Fibroblast of lung (primary cell): ENCODE results near the gene ZNF557. TPM values are rescaled to one million over a fixed set of nuclear protein-coding genes. Genes with fewer than 3 reads are reported as not detected.

Source experiments
- DNase-seq, 2 donors: peaks; one replicate each; pipeline versions ENCODE4 v3.0.0 to v3.0.0-alpha.2; 2010; ENCODE audit warnings: low read depth in 2 of 2
- H2AFZ ChIP-seq: 2 replicates; pipeline ENCODE4 v1.5.1; 2012; ENCODE audit warnings: low read length, control low read depth, inconsistent platforms
- H3K27ac ChIP-seq: 2 replicates; pipeline ENCODE4 v1.5.1; 2011; ENCODE audit warnings: low read length, control low read depth; ENCODE audit not compliant: insufficient read depth
- H3K27me3 ChIP-seq: 2 replicates; pipeline ENCODE4 v1.5.1; 2011; ENCODE audit warnings: mild to moderate bottlenecking, low read length; ENCODE audit not compliant: control insufficient read depth, insufficient read depth
- H3K36me3 ChIP-seq: 2 replicates; pipeline ENCODE4 v1.5.1; 2011; ENCODE audit warnings: low read length; ENCODE audit not compliant: control insufficient read depth, insufficient read depth
- H3K4me1 ChIP-seq: 2 replicates; pipeline ENCODE4 v1.5.1; 2011; ENCODE audit warnings: low read length; ENCODE audit not compliant: control insufficient read depth, insufficient read depth; ENCODE audit errors: extremely low read depth
- H3K4me2 ChIP-seq: 2 replicates; pipeline ENCODE4 v1.5.1; 2011; ENCODE audit warnings: low read length, control low read depth; ENCODE audit not compliant: insufficient read depth; ENCODE audit errors: extremely low read depth
- H3K4me3 ChIP-seq, 4 experiments: fragments of 200-600 bp in 1 of 4; sonication (generic) in 1 of 4; replicated peaks in 1 of 4; 2 replicates each; pipeline ENCODE4 v1.5.1; 2011 to 2016; ENCODE audit warnings: low read length in 4 of 4, low read depth in 3 of 4, mild to moderate bottlenecking in 3 of 4, control low read depth in 2 of 4, inconsistent platforms in 1 of 4, mixed read lengths in 1 of 4; ENCODE audit not compliant: insufficient read depth in 1 of 4; ENCODE audit errors: control extremely low read depth in 1 of 4
- H3K79me2 ChIP-seq: 2 replicates; pipeline ENCODE4 v1.5.1; 2012; ENCODE audit warnings: mild to moderate bottlenecking, low read length, inconsistent platforms; ENCODE audit not compliant: control insufficient read depth, insufficient read depth
- H3K9ac ChIP-seq: 2 replicates; pipeline ENCODE4 v1.5.1; 2011; ENCODE audit warnings: mild to moderate bottlenecking, low read length, control low read depth; ENCODE audit not compliant: insufficient read depth
- H3K9me3 ChIP-seq: 2 replicates; pipeline ENCODE4 v1.5.1; 2012; ENCODE audit warnings: low read depth, low read length; ENCODE audit not compliant: control insufficient read depth, insufficient read depth
- H4K20me1 ChIP-seq: 2 replicates; pipeline ENCODE4 v1.5.1; 2011; ENCODE audit warnings: low read length; ENCODE audit not compliant: control insufficient read depth, insufficient read depth; ENCODE audit errors: extremely low read depth
- EZH2 ChIP-seq: IDR thresholded peaks from 2 replicates; pipeline ENCODE4 v1.5.1; 2012; ENCODE audit warnings: low read length, control low read depth, mild to moderate bottlenecking; ENCODE audit errors: missing control alignments
- polyA plus RNA-seq, 2 donors: library from polyadenylated mRNA; depleted of rRNA in 1 of 2; stranded (reverse) in 1 of 2; unstranded in 1 of 2; fragments of >200 nt; gene quantifications; 2 replicates each; pipeline ENCODE4 v1.2.1, GENCODE V29; 2011 to 2012; ENCODE audit warnings: missing spikeins in 1 of 2
- total RNA-seq: library from RNA; depleted of rRNA; stranded (reverse); fragments of >200 nt; gene quantifications from 2 replicates; pipeline ENCODE4 v1.2.1, GENCODE V29; 2014
- TF ChIP-seq, protein P1 (sequence below), 2 donors: IDR thresholded peaks in 1 of 2; conservative IDR thresholded peaks in 1 of 2; 1 replicate in 1 of 2; 2 replicates in 1 of 2; pipeline ENCODE4 v1.5.1; 2011 to 2012; ENCODE audit warnings: low read length in 2 of 2, control low read depth in 1 of 2, inconsistent platforms in 1 of 2, low read depth in 1 of 2, mild to moderate bottlenecking in 1 of 2

The ZNF557 gene
- total and polyA plus RNA-seq, 2 donors (not counting 1 experiment from before 2014, with no cell fraction given), result 2.9 to 18.3 TPM

DNA sequence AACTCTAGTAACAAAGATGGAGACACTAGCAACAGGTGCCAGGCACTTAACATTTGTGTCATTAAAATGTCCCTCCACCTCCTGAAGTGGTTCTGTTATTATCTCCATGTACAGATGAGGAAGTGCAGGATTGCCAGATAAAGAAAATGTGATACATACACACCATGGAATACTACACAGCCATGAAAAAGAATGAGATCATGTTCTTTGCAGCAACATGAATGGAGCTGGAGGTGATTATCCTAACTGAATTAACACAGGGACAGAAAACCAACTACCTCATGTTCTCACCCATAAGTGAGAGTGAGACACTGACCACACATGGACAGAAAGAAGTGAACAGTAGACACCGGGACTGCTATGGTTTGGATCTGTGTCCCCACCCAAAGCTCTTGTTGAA lies 60.5 kb downstream of the ZNF557 start:
- TF ChIP-seq EZH2, result no peak
- TF ChIP-seq, protein P1, sequence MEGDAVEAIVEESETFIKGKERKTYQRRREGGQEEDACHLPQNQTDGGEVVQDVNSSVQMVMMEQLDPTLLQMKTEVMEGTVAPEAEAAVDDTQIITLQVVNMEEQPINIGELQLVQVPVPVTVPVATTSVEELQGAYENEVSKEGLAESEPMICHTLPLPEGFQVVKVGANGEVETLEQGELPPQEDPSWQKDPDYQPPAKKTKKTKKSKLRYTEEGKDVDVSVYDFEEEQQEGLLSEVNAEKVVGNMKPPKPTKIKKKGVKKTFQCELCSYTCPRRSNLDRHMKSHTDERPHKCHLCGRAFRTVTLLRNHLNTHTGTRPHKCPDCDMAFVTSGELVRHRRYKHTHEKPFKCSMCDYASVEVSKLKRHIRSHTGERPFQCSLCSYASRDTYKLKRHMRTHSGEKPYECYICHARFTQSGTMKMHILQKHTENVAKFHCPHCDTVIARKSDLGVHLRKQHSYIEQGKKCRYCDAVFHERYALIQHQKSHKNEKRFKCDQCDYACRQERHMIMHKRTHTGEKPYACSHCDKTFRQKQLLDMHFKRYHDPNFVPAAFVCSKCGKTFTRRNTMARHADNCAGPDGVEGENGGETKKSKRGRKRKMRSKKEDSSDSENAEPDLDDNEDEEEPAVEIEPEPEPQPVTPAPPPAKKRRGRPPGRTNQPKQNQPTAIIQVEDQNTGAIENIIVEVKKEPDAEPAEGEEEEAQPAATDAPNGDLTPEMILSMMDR (conservative IDR thresholded peaks at IDR 0.05 in 1 of 2, IDR thresholded peaks at IDR 0.05 in 1 of 2; ENCODE audit: low read depth in 1 of 2, low read length in 2 of 2), result no peak
- H3K36me3 ChIP-seq, result no peaks in the 10 kb centered on the region
- H3K27ac ChIP-seq, result no peak overlapping the region
- no peak overlapping the region for H2AFZ ChIP-seq
- no peaks in the 10 kb centered on the region for H3K9me3 ChIP-seq
- H3K9ac ChIP-seq, result no peak overlapping the region
- no peaks in the 10 kb centered on the region for H4K20me1 ChIP-seq
- no peaks in the 10 kb centered on the region for H3K27me3 ChIP-seq
- no peaks in the 10 kb centered on the region for H3K4me1 ChIP-seq
- H3K4me2 ChIP-seq, result no peak overlapping the region
- DNase-seq, result no peak
- no peak overlapping the region for H3K4me3 ChIP-seq
- H3K79me2 ChIP-seq, result no peaks in the 10 kb centered on the region

DNA sequence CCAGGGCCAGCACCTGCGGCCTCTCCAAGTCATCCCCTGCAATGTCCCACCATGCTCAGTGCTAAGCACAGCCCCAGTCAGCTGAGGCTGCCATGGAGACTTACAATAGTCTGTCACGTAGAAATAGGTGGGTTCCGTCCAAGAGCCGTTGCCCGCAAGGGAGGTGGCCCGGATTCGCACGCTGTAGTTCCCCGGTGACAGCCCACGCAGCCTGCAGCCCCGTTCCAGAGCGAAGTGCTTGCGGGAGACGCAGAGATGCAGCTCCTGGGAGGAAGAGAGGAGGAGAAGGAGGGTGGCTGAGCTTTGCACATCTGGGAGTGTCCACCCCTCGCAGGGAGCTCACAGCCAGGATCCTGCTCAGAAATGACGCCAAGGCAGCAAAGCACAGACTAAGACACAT lies 62.6 kb downstream of the ZNF557 start:
- no peak for TF ChIP-seq EZH2
- TF ChIP-seq, protein P1 (conservative IDR thresholded peaks at IDR 0.05 in 1 of 2, IDR thresholded peaks at IDR 0.05 in 1 of 2; ENCODE audit: low read depth in 1 of 2, low read length in 2 of 2), result no peak
- H3K27me3 ChIP-seq, result no peaks in the 10 kb centered on the region
- no peaks in the 10 kb centered on the region for H3K4me1 ChIP-seq
- no peaks in the 10 kb centered on the region for H3K9me3 ChIP-seq
- no peak overlapping the region for H3K9ac ChIP-seq
- H3K4me3 ChIP-seq, result no peak overlapping the region
- DNase-seq, result no peak
- H2AFZ ChIP-seq, result no peak overlapping the region
- H3K4me2 ChIP-seq, result no peak overlapping the region
- H4K20me1 ChIP-seq, result no peaks in the 10 kb centered on the region
- no peaks in the 10 kb centered on the region for H3K36me3 ChIP-seq
- H3K27ac ChIP-seq, result no peak overlapping the region
- no peaks in the 10 kb centered on the region for H3K79me2 ChIP-seq

DNA sequence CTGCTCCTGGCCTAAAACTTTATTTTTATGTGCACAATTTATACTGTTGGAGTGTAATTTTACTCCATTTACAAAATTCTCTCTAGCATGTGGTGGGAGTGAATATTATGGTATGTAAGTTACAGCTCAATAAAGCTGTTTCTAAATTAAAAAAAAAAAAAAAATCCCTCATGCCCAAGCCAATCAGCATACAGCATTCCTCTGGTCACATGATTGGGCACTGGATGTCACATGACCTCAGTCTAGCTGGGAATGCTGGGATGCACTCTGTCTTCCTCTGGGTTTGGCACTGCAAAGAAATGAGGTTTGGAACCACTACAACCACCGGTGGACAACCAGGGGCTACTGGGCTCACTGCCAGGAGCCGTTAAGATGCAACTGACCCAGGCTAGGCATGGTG lies 67.6 kb downstream of the ZNF557 start:
- no peak for DNase-seq
- Histone ChIP-seq H3K36me3 (no peaks in the 10 kb centered on the region), H4K20me1 (no peaks in the 10 kb centered on the region), H3K4me1 (no peaks in the 10 kb centered on the region), H3K79me2 (no peaks in the 10 kb centered on the region), H3K4me3 (no peak overlapping the region), H3K4me2 (no peak overlapping the region), H2AFZ (no peak overlapping the region), H3K27me3 (no peaks in the 10 kb centered on the region), H3K9ac (no peak overlapping the region), H3K9me3 (no peaks in the 10 kb centered on the region), H3K27ac (no peak overlapping the region)
- TF ChIP-seq, protein P1 (conservative IDR thresholded peaks at IDR 0.05 in 1 of 2, IDR thresholded peaks at IDR 0.05 in 1 of 2; ENCODE audit: low read depth in 1 of 2, low read length in 2 of 2), result no peak
- no peak for TF ChIP-seq EZH2

Other genes with a start within 250 kb of the ZNF557 start
- gene ADGRE1, start 182.1 kb upstream of the ZNF557 start, total RNA-seq, result under 0.01 TPM in 1 of 2 replicates, not detected in the other
- gene ADGRE1, start 182.1 kb upstream of the ZNF557 start, polyA plus RNA-seq, result not detected in 2 replicates
- not detected in 2 replicates for gene MBD3L2B, start 48.3 kb upstream of the ZNF557 start, total RNA-seq
- gene MBD3L2B, start 48.3 kb upstream of the ZNF557 start, polyA plus RNA-seq, result not detected in 2 replicates
- not detected in 2 replicates for gene MBD3L5, start 39.1 kb upstream of the ZNF557 start, total RNA-seq
- not detected in 2 replicates for gene MBD3L5, start 39.1 kb upstream of the ZNF557 start, polyA plus RNA-seq
- gene MBD3L4, start 29.5 kb upstream of the ZNF557 start, total RNA-seq, result not detected in 2 replicates
- not detected in 2 replicates for gene MBD3L4, start 29.5 kb upstream of the ZNF557 start, polyA plus RNA-seq
- gene MBD3L2, start 20.4 kb upstream of the ZNF557 start, total RNA-seq, result not detected in 2 replicates
- not detected in 2 replicates for gene MBD3L2, start 20.4 kb upstream of the ZNF557 start, polyA plus RNA-seq
- not detected in 2 replicates for gene MBD3L3, start 11.0 kb upstream of the ZNF557 start, total RNA-seq
- not detected in 2 replicates for gene MBD3L3, start 11.0 kb upstream of the ZNF557 start, polyA plus RNA-seq
- 23.9 and 25.4 TPM in 2 replicates for gene INSR, start 224.7 kb downstream of the ZNF557 start, total RNA-seq
- gene INSR, start 224.7 kb downstream of the ZNF557 start, polyA plus RNA-seq, result 2.3 and 3.7 TPM in 2 replicates